Hepatocyte (in vitro differentiated cells): ENCODE results near the gene ZNF3. TPM values are rescaled to one million over a fixed set of nuclear protein-coding genes. Genes with fewer than 3 reads are reported as not detected.

ENCODE experiments used
- DNase-seq: peaks from one replicate; pipeline ENCODE4 v3.0.0-alpha.2; 2016; ENCODE audit warnings: low spot score
- H2AFZ ChIP-seq: fragments of 200-600 bp; sonication (generic); 2 replicates; pipeline ENCODE4 v1.6.0; 2016; ENCODE audit warnings: antibody characterized with exemption, mild to moderate bottlenecking
- H3K27ac ChIP-seq: fragments of 200-600 bp; sonication (generic); 2 replicates; pipeline ENCODE4 v1.5.1; 2016; ENCODE audit warnings: mild to moderate bottlenecking
- H3K27me3 ChIP-seq: fragments of 200-600 bp; sonication (generic); 2 replicates; pipeline ENCODE4 v1.6.1; 2016
- H3K36me3 ChIP-seq: fragments of 200-600 bp; sonication (generic); replicated peaks from 2 replicates; pipeline ENCODE4 v1.5.1; 2016; ENCODE audit warnings: low read depth; ENCODE audit not compliant: insufficient read depth
- H3K4me1 ChIP-seq: fragments of 200-600 bp; sonication (generic); 2 replicates; pipeline ENCODE4 v1.5.1; 2016; ENCODE audit warnings: mild to moderate bottlenecking, moderate library complexity; ENCODE audit not compliant: insufficient read depth
- H3K4me2 ChIP-seq: fragments of 200-600 bp; sonication (generic); 2 replicates; pipeline ENCODE4 v1.6.0; 2016
- H3K4me3 ChIP-seq: fragments of 200-600 bp; sonication (generic); 2 replicates; pipeline ENCODE4 v1.5.1; 2016; ENCODE audit warnings: mild to moderate bottlenecking
- H3K79me2 ChIP-seq: fragments of 200-600 bp; sonication (generic); 2 replicates; pipeline ENCODE4 v1.6.0; 2017; ENCODE audit warnings: mild to moderate bottlenecking
- H3K9me2 ChIP-seq: fragments of 200-600 bp; sonication (generic); replicated peaks from 2 replicates; pipeline ENCODE4 v1.6.0; 2017; ENCODE audit warnings: mild to moderate bottlenecking; ENCODE audit not compliant: insufficient read depth
- H3K9me3 ChIP-seq: fragments of 200-600 bp; sonication (generic); 2 replicates; pipeline ENCODE4 v1.5.1; 2016; ENCODE audit warnings: low read depth, mild to moderate bottlenecking
- H4K20me1 ChIP-seq: fragments of 200-600 bp; sonication (generic); 2 replicates; pipeline ENCODE4 v1.6.0; 2016; ENCODE audit warnings: mild to moderate bottlenecking; ENCODE audit not compliant: insufficient read depth, poor library complexity, severe bottlenecking
- EZH2 ChIP-seq: fragments of 200-600 bp; sonication (generic); IDR thresholded peaks from 2 replicates; pipeline ENCODE4 v1.6.1; 2016; ENCODE audit warnings: antibody characterized with exemption, mild to moderate bottlenecking, borderline replicate concordance
- EZH2phosphoT487 ChIP-seq: fragments of 200-600 bp; sonication (generic); IDR thresholded peaks from one replicate; pipeline ENCODE4 v1.6.1; 2018; ENCODE audit warnings: antibody characterized with exemption, mild to moderate bottlenecking, low read depth, moderate library complexity; ENCODE audit not compliant: unreplicated experiment, severe bottlenecking
- WGBS: methylation state at CpG from one replicate; pipeline ENCODE4 v1.1.6; 2016; ENCODE audit warnings: low lambda C conversion rate; ENCODE audit errors: missing lambda C conversion rate; 5-methylcytosine and 5-hydroxymethylcytosine counted together
- polyA plus RNA-seq: library from polyadenylated mRNA; unstranded; fragments of >200 nt; fragmentation: Nextera tagmentation; extraction: Ambion mirVana; gene quantifications from 2 replicates; pipeline ENCODE4 v1.2.1, GENCODE V29; 2016
- total RNA-seq: library from RNA; depleted of rRNA; stranded (reverse); fragments of >200 nt; gene quantifications from 2 replicates; pipeline ENCODE4 v1.2.3, GENCODE V29; 2014
- TF ChIP-seq, protein P1 (sequence below): fragments of 200-600 bp; sonication (generic); IDR thresholded peaks from 2 replicates; pipeline ENCODE4 v1.5.1; 2016; ENCODE audit warnings: antibody characterized with exemption, mild to moderate bottlenecking; ENCODE audit not compliant: poor library complexity

Gene ZNF3
- total and polyA plus RNA-seq, 2 experiments from 2014 or later = 20.7 to 35.6 TPM

DNA sequence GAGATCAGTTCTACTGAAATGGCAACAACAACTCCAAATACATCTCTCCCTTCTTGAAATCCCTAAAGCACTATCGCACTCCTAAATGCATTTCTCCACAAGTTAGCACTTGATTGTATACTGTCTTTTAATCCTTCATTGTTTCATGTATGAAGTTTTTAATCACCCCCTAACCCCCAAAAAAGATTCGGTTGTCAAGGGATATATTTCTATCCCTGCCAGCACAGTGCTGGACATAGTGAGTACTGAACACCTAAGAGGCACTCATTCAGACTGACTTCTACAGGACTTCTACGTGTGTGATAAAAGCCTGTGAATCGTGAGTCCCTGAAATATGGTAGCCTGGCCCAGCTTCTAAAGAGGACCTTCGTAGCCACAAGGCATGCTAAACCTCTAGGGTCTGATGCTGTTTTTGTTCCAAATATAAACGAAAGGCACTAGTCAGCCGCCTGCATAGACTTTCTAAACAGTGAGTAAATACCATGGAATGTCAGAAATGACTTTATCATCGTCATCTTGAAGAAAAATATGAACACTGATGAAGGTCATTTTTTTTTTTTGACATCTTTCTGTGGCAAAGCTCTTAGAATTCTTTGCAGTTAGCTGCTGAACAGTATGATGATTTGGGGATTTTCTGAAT is 46.5 kb downstream of the ZNF3 start:
- peaks cover 3% of the 10 kb centered on the region for H3K4me1 ChIP-seq
- no peaks in the 10 kb centered on the region for H3K36me3 ChIP-seq
- H3K4me3 ChIP-seq = no peak overlapping the region
- no peak for DNase-seq
- H3K9me3 ChIP-seq = no peaks in the 10 kb centered on the region
- H3K4me2 ChIP-seq = no peak overlapping the region
- 87% methylated on average over 8 of the region's 8 CpGs for WGBS
- no peaks in the 10 kb centered on the region for H3K27me3 ChIP-seq
- peaks cover 8% of the 10 kb centered on the region for H3K79me2 ChIP-seq
- no peak for TF ChIP-seq EZH2
- TF ChIP-seq EZH2phosphoT487 = no peak
- TF ChIP-seq, protein P1, sequence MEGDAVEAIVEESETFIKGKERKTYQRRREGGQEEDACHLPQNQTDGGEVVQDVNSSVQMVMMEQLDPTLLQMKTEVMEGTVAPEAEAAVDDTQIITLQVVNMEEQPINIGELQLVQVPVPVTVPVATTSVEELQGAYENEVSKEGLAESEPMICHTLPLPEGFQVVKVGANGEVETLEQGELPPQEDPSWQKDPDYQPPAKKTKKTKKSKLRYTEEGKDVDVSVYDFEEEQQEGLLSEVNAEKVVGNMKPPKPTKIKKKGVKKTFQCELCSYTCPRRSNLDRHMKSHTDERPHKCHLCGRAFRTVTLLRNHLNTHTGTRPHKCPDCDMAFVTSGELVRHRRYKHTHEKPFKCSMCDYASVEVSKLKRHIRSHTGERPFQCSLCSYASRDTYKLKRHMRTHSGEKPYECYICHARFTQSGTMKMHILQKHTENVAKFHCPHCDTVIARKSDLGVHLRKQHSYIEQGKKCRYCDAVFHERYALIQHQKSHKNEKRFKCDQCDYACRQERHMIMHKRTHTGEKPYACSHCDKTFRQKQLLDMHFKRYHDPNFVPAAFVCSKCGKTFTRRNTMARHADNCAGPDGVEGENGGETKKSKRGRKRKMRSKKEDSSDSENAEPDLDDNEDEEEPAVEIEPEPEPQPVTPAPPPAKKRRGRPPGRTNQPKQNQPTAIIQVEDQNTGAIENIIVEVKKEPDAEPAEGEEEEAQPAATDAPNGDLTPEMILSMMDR = no peak
- no peak overlapping the region for H2AFZ ChIP-seq
- no peaks in the 10 kb centered on the region for H3K9me2 ChIP-seq
- H3K27ac ChIP-seq = peak overlapping the region; percentile 40
- no peaks in the 10 kb centered on the region for H4K20me1 ChIP-seq

DNA sequence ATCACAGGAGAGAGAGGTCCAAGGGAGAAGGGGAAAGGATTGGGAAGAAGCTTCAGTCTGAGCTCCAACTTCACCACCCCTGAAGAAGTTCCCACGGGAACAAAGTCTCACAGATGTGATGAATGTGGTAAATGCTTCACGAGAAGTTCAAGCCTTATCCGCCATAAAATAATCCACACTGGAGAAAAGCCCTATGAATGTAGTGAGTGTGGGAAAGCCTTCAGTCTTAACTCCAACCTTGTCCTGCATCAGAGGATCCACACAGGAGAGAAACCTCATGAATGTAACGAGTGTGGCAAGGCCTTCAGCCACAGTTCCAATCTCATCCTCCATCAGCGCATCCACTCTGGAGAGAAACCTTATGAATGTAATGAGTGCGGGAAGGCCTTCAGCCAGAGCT is 48.0 kb downstream of the ZNF3 start:
- H4K20me1 ChIP-seq = no peaks in the 10 kb centered on the region
- TF ChIP-seq EZH2phosphoT487 = no peak
- TF ChIP-seq EZH2 = no peak
- no peak overlapping the region for H2AFZ ChIP-seq
- peaks cover 8% of the 10 kb centered on the region for H3K79me2 ChIP-seq
- H3K4me1 ChIP-seq = peaks cover 3% of the 10 kb centered on the region
- no peak overlapping the region for H3K4me2 ChIP-seq
- DNase-seq = no peak
- H3K4me3 ChIP-seq = no peak overlapping the region
- H3K36me3 ChIP-seq = no peaks in the 10 kb centered on the region
- no peak overlapping the region for H3K27ac ChIP-seq
- no peaks in the 10 kb centered on the region for H3K27me3 ChIP-seq
- H3K9me3 ChIP-seq = no peaks in the 10 kb centered on the region
- WGBS = 97% methylated on average over 6 of the region's 6 CpGs
- H3K9me2 ChIP-seq = no peaks in the 10 kb centered on the region

DNA sequence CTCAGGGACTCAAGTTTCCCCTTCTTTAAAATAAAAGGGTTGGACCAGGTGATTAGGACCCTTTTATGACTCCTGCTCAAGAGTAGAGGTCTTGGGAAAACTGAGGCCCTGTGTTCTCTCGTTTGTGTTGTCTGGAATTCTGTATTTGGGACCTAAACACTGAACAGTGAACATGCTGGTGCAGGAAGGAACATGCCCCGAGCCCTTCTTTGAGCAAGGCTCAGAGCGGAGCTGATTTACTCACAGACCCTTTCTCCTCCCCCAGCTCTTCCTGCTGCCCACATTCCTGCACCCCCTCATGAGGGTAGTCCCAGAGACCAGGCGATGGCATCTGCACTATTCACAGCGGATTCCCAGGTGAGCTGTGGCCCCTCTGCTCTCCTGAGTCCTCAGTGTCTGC is 51.9 kb downstream of the ZNF3 start:
- H3K4me1 ChIP-seq = no peaks in the 10 kb centered on the region
- 95% methylated on average over 5 of the region's 5 CpGs for WGBS
- H3K4me3 ChIP-seq = no peak overlapping the region
- H3K9me3 ChIP-seq = no peaks in the 10 kb centered on the region
- no peak for DNase-seq
- H4K20me1 ChIP-seq = no peaks in the 10 kb centered on the region
- H3K9me2 ChIP-seq = no peaks in the 10 kb centered on the region
- no peak overlapping the region for H3K27ac ChIP-seq
- H3K27me3 ChIP-seq = no peaks in the 10 kb centered on the region
- no peak for TF ChIP-seq EZH2
- TF ChIP-seq EZH2phosphoT487 = no peak
- TF ChIP-seq, protein P1 = no peak
- no peak overlapping the region for H3K4me2 ChIP-seq
- no peak overlapping the region for H2AFZ ChIP-seq
- H3K36me3 ChIP-seq = no peaks in the 10 kb centered on the region
- H3K79me2 ChIP-seq = peaks cover 17% of the 10 kb centered on the region

DNA sequence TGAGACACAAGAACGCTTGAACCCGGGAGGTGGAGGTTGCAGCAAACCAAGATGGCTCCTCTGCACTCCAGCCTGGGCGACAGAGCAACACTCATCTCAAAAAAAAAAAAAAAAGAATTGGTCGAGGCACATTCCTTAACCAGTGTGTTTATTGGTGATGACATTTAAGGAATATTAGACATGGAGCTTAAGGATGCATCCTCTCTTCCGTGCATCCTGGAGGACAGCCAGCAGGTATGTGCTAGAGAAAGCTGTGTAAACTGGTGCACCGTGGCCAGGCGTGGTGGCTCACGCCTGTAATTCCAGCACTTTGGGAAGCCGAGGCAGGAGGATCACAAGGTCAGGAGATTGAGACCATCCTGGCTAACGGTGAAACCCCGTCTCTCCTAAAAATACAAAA is 54.3 kb downstream of the ZNF3 start:
- Histone ChIP-seq H3K27ac (no peak overlapping the region), H3K36me3 (no peaks in the 10 kb centered on the region), H3K4me1 (no peaks in the 10 kb centered on the region), H3K9me3 (no peaks in the 10 kb centered on the region), H4K20me1 (peaks cover 4% of the 10 kb centered on the region), H3K4me3 (no peak overlapping the region), H3K4me2 (no peak overlapping the region), H2AFZ (no peak overlapping the region), H3K27me3 (no peaks in the 10 kb centered on the region), H3K9me2 (no peaks in the 10 kb centered on the region), H3K79me2 (peaks cover 38% of the 10 kb centered on the region)
- 93% methylated on average over 11 of the region's 11 CpGs for WGBS
- TF ChIP-seq EZH2 = no peak
- TF ChIP-seq, protein P1 = no peak
- no peak for DNase-seq
